Activated gamma-delta T cell (primary cell): ENCODE measurements around the gene MATN1.

ENCODE experiments used
- DNase-seq: peaks from one replicate; lab custom pipeline; 2025; lab: John Stamatoyannopoulos, UW

MATN1 gene

GRCh38 chr1:30718636-30719405 is 4.6 kb downstream of the MATN1 start:
- DNase-seq = peak; percentile 100

DNA sequence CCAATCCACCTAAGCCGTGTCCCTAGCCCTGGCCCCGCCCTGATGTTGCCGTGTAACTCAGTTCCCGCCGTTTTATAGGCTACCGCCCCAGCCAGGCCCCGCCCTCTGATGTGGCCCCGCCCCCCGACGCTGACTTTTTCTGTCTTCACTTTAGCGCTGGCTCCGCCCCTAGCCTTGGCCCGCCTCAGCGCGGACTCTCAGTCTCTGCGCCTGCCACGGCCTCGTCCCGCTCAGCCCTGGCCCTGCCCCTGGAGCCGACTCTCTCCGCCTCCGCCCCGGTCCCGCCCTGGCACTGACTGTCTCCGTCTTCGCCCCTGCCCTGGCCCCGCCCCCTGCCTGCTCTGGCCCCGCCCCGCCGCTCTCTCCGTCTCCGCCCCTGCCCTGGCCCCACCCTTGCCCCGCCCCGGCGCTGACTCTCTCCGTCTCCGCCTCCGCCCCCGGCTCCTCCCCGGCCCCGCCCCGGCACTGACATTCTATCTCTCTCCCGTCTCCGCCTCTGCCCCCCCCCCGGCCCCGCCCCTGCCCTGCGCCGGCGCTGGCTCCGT is 5.2 kb downstream of the MATN1 start:
- DNase-seq = peak; percentile 100

DNA sequence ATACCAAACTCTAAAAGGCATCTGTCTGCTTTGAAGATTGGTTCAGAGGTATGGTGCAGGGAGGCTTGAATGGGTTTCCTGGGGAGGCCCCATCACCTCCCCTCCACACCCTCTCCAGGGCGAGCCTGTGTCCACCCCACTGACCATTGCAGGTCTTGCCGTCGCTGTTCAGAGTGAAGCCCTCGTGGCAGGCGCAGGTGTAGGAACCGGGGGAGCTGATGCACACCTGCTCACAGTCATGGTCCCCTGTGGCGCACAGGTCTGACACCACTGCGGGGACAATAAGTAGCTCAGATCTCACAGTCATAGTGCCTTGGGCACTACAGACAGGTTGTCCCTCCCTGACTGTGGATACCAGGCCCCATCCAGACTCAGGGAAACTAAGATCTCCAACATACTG is 6.7 kb downstream of the MATN1 start:
- no peak for DNase-seq

- no peak for DNase-seq
These were observed 7.5 kb downstream of the MATN1 start for GRCh38 chr1:30715886-30716285.

- DNase-seq = no peak
These were observed 8.2 kb downstream of the MATN1 start for GRCh38 chr1:30715216-30715615.

- no peak for DNase-seq
These were observed 8.8 kb downstream of the MATN1 start for GRCh38 chr1:30714536-30715090.

DNA sequence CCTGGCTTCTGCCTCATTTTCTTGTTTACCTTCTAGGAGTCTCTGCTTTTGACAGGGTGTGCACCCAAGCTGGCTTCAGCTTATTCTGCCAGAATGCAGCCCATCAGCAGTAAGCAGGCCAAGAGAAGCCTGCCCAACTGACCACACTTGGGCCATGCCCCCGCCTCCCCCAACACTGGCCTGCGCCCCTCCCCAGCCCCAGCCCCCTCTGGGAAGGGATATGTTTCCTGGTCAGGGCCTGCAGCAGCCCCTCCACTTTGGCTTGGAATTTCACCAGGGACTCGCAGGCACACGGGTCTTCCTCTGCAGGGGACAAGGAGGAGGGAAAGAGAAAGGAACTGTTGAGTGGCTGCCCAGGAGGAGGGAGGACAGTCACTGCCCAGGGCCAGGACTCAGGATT is 9.4 kb downstream of the MATN1 start:
- no peak for DNase-seq

DNA sequence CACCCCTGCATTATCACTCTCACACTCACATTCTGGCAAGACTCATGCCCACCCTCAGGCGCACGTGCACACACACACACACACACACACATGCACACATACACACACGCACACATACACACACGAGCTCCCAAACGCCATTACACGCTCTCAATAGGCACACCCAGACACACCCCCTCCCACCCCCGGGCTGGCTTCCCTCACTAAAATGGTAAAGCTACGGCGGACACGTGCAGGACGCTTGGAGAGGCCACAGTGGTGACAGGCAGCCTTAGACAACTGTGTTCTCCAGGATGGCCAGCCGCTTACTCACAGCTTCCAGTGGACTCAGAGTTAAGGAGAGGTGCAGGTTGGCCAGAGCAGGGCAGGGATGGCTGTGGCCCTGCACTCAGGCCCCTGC is 10.1 kb downstream of the MATN1 start:
- DNase-seq = no peak

DNA sequence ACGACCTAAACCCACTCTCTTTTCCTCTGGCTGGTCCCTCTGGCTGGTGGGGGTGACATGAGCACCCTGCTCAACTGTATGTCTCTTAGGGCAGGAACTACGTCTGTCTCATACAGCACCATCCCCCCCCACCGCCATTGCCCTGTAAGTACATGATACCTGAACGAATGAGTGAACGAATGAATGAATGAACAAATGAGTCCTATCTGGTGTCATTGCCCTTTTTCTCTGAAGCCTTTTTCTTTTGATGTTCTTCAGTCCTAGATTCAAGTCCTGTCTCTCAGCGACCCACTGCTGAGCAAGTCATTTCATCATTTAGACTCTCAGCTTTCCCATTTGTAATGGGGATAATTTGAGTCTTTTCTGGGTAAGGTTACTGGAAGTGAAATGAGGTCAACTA is 10.8 kb downstream of the MATN1 start:
- DNase-seq = no peak

- no peak for DNase-seq
These were observed 13.0 kb downstream of the MATN1 start for GRCh38 chr1:30710407-30710806.

GRCh38 chr1:30708361-30708728 is 15.0 kb downstream of the MATN1 start:
- DNase-seq = no peak

- no peak for DNase-seq
These were observed 15.7 kb downstream of the MATN1 start for GRCh38 chr1:30707412-30708360.

DNA sequence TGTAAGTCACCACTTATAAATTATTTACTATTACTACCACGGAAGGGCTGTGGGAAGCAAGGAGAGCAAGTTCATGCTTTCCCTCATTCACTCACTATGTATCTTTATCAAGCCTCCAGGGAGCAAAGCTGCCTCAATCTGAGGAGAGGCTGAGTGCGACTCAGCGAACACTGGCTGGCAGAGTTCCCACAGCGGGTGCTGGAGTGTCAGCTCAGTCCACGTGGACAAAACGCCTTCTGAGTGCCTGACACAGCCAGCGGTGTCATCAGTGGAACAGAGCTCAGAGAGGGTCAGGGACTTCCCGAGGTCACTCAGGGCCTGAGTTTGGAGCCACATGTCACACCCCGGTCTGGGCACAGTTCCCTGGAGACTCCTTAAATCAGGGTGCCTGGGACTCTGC is 16.9 kb downstream of the MATN1 start:
- no peak for DNase-seq

DNA sequence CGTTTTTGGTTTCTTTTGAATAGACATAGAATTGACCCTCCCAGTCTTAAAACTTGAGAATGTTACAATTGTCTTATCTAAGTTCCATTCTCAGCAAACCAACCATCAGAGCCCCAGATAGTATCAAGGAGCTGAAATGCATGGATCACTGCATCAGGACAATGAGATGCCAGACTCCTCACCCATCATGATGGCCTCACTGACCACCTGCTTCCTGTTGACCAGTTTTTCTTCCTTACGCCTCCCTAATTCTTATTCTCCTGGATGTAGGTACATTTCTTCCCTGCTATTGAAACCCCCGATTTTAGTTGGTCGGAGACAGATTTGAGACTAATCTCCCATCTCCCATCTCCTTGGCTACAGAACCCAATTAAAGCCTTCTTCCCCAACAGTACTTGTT is 17.7 kb downstream of the MATN1 start:
- no peak for DNase-seq

DNA sequence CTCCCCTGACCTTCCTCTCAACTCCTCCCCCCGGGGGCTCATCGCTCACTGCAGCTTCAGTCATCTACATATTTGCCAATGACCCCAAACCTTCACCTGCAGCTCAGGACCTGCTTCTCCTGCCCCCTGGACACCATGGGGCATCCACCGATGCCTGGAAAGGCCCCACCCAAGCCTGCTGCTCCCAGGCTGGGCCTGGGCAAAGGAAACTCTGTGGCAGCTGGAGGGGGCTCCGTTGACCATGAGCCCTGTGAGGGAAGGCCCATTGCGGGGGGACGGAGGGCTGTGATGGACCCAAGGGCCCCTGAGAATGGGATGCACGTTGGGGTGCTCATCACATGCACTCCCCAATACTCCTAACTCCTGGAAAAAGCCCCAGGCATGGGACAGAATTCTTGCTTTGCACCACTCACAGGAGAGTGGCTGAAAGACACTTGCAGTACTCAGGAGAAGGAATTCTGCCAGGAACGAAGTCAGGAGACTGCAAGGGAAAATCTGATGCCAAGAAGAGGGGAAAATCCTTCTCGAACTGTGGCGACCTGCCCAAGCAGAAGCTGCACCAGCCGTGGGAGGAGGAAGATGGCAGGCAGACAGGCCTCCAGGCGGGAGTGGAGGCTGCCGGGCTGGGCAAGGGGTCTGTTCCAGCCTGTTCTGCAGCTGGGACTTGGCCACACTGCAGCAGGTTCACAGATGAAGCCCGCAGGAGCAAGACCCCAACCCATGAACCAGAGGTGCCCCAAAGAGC is 18.4 kb downstream of the MATN1 start:
- DNase-seq = no peak

GRCh38 chr1:30704271-30704670 is 19.1 kb downstream of the MATN1 start:
- DNase-seq = no peak

DNA sequence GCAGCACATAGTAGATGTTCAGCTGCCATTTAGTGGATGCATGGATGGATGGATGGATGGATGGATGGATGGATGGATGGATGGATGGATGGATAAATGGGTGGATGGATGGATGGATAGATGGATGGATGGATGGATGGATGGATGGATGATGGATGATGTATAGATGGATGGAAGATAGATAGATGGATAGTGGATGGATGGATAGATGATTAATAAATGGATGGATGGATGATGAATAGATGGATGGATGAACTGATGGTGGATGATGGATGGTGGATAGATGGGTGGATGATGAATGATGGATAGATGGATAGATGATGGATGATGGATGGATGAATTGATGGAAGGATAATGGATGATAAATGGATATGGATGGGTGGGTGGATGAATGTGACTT is 20.6 kb downstream of the MATN1 start:
- no peak for DNase-seq

DNA sequence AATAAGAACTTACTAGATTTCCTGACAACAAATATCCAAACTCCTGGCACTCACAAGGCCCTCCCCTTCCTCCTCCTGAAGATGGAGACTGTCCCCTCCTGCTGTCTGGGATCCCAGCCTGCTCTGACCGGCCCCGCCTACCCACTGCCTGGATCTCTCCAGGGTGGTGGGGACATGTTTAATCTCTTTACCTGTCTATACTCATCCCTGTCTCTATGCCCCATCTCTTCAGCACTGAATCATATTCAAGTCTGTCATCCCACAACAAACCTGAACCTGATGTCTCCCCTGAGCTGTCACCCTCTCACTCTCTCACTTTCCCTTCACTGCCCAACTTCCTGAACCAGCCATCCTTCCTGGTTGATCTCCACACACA is 22.1 kb downstream of the MATN1 start:
- DNase-seq = no peak

- DNase-seq = no peak
These were observed 22.7 kb downstream of the MATN1 start for GRCh38 chr1:30700528-30701257.

DNA sequence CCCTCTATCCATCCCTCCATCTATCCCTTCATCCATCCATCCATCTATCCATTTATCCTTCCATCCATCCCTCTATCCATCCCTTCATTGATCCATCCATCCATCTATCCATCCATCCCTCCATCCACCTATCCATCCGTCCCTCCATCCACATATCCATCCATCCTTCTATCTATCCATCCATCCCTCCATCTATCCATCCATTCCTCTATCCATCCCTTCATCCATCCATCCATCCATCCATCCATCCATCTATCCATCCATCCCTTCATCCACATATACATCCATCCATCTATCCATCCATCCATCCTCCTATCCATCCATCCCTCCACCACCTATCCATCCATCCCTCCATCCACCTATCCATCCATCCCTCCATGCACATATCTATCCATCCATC is 23.6 kb downstream of the MATN1 start:
- no peak for DNase-seq

DNA sequence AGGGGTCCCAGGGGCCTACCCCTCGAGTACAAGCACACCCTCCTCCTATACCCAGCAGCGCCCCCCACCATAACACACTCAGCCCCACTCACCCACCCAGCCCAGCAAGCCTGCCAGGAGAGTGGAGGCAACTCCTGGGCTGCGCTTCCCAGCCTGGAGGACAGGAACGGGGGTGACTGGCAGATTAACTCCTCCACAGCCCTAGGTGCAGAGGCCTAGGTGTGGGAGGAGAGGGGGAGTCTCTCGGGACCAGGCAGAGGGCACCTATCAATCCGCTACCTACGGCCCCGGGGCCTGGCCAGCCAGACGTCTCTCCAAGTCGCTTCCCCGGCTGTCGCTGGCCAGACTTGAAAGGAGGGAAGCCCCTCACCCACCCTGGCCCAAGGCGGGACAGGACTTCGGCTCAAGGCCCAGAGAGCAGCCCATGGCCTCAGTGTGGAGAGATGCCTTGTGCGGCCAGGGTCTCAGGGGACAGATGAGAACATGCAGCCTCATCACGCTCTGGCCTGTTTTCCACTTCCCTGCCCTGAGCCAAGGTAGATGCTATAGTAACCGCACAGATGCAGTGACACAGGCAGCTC is 24.9 kb downstream of the MATN1 start:
- DNase-seq = no peak
